HG03469 (cell line): Measurements from ENCODE around the gene MATCAP1.

Experiments
- ATAC-seq: cut with Tn5 transposase; IDR thresholded peaks from one replicate; pipeline ENCODE4 v1.9.1; 2021; ENCODE audit warnings: mild to moderate bottlenecking, moderate library complexity, moderate number of reproducible peaks; ENCODE audit not compliant: unreplicated experiment

MATCAP1 gene

GRCh38 chr16:67208154-67208896 is 24.6 kb upstream of the MATCAP1 start:
- ATAC-seq: no peak

GRCh38 chr16:67207249-67208091 is 23.7 kb upstream of the MATCAP1 start:
- no peak for ATAC-seq

- ATAC-seq: no peak
Measured at GRCh38 chr16:67206838-67207248, 23.1 kb upstream of the MATCAP1 start.

- no peak for ATAC-seq
Measured at GRCh38 chr16:67206129-67206837, 22.5 kb upstream of the MATCAP1 start.

GRCh38 chr16:67204076-67204475 is 20.3 kb upstream of the MATCAP1 start:
- ATAC-seq: no peak

GRCh38 chr16:67202956-67203493 is 19.3 kb upstream of the MATCAP1 start:
- ATAC-seq: no peak

- no peak for ATAC-seq
Measured at GRCh38 chr16:67202426-67202825, 18.7 kb upstream of the MATCAP1 start.

GRCh38 chr16:67201411-67202345 is 17.9 kb upstream of the MATCAP1 start:
- no peak for ATAC-seq

- no peak for ATAC-seq
Measured at GRCh38 chr16:67200491-67200890, 16.7 kb upstream of the MATCAP1 start.

- no peak for ATAC-seq
Measured at GRCh38 chr16:67199808-67200198, 16.0 kb upstream of the MATCAP1 start.

GRCh38 chr16:67199011-67199807 is 15.4 kb upstream of the MATCAP1 start, which contains the start of gene ELMO3:
Gene ELMO3 (plus strand): TSS chr16:67199131. CDS start chr16:67199327, 196 bp downstream.
- ATAC-seq: no peak

GRCh38 chr16:67198238-67198734 is 14.5 kb upstream of the MATCAP1 start:
- ATAC-seq: no peak

- ATAC-seq: no peak
Measured at GRCh38 chr16:67197704-67198103, 13.9 kb upstream of the MATCAP1 start.

GRCh38 chr16:67196881-67197280 is 13.1 kb upstream of the MATCAP1 start:
- ATAC-seq: no peak

- no peak for ATAC-seq
Measured at GRCh38 chr16:67195676-67196075, 11.9 kb upstream of the MATCAP1 start.

GRCh38 chr16:67194260-67194659 is 10.5 kb upstream of the MATCAP1 start:
- ATAC-seq: no peak

GRCh38 chr16:67193536-67193935 is 9.8 kb upstream of the MATCAP1 start:
- ATAC-seq: no peak

GRCh38 chr16:67192781-67193361 is 9.1 kb upstream of the MATCAP1 start:
- no peak for ATAC-seq
